Measurements from ENCODE around the gene VPS54. TPM values are rescaled to one million over a fixed set of nuclear protein-coding genes. Genes with fewer than 3 reads are reported as not detected.

The VPS54 gene
- total RNA-seq, 3 donors from 2014 or later: 26.9 to 39.8 (median 36.7) TPM

DNA sequence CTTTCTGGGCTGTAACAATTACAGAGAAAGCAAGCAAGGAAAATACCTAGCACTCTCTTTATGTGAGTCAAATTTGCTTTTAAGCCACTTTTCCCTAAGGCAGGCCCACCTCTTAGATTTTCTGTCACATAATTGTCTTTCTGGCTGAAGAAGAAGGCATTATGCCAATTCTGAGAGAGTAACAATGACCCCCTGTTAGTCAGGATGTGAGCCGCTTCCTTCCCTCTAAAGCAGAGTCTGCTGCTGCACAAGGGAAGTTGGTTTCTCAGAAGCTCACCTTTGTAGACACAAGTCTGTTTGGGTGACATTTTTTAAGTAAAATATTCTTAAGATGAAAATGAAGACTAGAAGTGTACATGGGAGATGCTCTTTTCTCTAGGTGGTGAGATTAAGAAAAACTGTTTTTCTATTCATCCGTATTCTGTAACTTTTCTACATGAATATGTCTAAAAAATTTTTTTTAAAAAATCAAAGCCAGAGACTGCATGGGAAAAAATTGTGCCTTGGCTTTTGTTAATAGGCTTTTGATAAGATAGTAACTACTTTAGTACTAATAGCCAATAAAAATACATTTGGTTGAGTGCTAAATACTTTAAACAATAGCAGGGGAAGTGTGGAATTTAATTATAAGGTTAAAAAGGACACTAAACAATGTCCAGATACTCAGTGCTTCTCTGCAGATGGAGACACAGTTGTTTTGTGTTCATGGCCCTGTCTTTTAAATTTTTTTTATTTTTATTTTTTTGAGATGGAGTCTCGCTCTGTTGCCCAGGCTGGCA, 33.4 kb upstream of the VPS54 start:
- Histone ChIP-seq H3K27ac (peak overlapping the region; percentile 30 to 50), H3K9me3 (no peaks in the 10 kb centered on the region), H3K36me3 (no peaks in the 10 kb centered on the region), H3K4me3 (no peak overlapping the region), H3K4me1 (no peaks in the 10 kb centered on the region), H3K27me3 (no peaks in the 10 kb centered on the region)
- DNase-seq (ENCODE audit: low spot score in 2 of 2): no peak
- intact Hi-C loops (cut with DNase I; ENCODE audit: low total_unique reads): no loop called here
- TF ChIP-seq POLR2AphosphoS5 (IDR thresholded peaks at IDR 0.05) (no peak), POLR2A (IDR thresholded peaks at IDR 0.05) (no peak)
- TF ChIP-seq, protein P1, sequence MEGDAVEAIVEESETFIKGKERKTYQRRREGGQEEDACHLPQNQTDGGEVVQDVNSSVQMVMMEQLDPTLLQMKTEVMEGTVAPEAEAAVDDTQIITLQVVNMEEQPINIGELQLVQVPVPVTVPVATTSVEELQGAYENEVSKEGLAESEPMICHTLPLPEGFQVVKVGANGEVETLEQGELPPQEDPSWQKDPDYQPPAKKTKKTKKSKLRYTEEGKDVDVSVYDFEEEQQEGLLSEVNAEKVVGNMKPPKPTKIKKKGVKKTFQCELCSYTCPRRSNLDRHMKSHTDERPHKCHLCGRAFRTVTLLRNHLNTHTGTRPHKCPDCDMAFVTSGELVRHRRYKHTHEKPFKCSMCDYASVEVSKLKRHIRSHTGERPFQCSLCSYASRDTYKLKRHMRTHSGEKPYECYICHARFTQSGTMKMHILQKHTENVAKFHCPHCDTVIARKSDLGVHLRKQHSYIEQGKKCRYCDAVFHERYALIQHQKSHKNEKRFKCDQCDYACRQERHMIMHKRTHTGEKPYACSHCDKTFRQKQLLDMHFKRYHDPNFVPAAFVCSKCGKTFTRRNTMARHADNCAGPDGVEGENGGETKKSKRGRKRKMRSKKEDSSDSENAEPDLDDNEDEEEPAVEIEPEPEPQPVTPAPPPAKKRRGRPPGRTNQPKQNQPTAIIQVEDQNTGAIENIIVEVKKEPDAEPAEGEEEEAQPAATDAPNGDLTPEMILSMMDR (IDR thresholded peaks at IDR 0.05): no peak

DNA sequence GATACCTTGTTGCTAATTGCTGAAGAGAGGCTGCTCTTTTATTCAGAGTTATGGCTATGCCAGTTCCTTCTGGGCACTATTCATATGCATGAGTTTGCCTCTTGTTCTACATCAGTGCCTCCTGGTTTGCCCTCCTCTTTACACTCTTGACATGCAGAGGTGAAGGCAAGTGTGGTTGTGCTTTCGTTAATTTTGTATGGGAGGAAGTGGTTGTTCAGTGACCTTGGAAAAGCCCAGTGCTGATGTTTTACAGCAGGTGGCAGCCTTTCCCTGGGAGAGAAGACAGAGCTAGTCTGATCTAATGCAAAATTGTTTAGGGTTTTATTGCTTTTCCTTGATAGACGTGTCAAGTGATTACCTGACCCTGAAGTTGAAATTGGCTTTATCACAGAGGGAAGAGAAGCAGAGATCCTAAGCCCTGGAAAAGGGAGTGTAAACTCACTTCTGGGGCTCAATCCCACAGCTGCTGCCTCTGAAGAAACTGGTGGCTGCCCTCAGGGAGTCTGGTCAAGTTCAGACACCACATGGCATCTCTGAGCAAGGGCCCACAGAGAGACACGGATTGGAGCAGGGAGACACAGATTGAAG, 30.5 kb upstream of the VPS54 start:
- DNase-seq (ENCODE audit: low spot score in 2 of 2): peak in 1 of 2 donors; percentile 41

DNA sequence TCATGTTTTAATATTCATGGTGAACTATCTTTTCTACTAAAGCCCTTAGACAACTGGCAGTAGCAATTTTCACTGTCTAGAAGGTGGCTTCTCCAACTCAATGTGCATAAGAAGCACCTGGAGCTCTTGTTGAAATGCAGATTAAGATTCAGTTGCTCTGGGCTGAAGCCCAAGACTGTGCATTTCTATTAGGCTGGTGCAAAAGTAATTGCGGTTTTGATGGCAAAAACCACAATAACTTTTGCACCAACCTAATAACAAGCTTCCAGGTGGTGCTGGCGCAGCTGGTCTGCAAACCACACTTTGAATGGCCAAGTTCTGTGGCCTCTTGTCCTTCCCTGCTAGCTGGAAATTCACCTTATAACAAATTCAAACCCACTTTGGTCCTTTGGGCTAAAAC, 26.7 kb upstream of the VPS54 start:
- Histone ChIP-seq H3K9me3 (no peaks in the 10 kb centered on the region), H3K36me3 (no peaks in the 10 kb centered on the region), H3K4me1 (no peaks in the 10 kb centered on the region), H3K27me3 (no peaks in the 10 kb centered on the region), H3K27ac (no peak overlapping the region), H3K4me3 (no peak overlapping the region)
- DNase-seq (ENCODE audit: low spot score in 2 of 2): no peak
- intact Hi-C loops (cut with DNase I; ENCODE audit: low total_unique reads): loop anchor here (10.0 kb wide), 1 partner anchor 279 kb away; no protein-coding TSS in a partner anchor
- TF ChIP-seq POLR2A (IDR thresholded peaks at IDR 0.05) (no peak), POLR2AphosphoS5 (IDR thresholded peaks at IDR 0.05) (no peak)
- TF ChIP-seq, protein P1 (IDR thresholded peaks at IDR 0.05): no peak

More for the DNA sequence above, 30.5 kb upstream of the VPS54 start:
- no peaks in the 10 kb centered on the region for H3K4me1 ChIP-seq
- peak in 2 of 3 donors; percentile 13 to 37 for TF ChIP-seq POLR2AphosphoS5 (IDR thresholded peaks at IDR 0.05)
- TF ChIP-seq POLR2A (IDR thresholded peaks at IDR 0.05): no peak
- TF ChIP-seq, protein P1 (IDR thresholded peaks at IDR 0.05): peak; percentile 27 to 94 (median 83)
- intact Hi-C loops (cut with DNase I; ENCODE audit: low total_unique reads): loop anchor here (10.0 kb wide), 1 partner anchor 275 kb away; no protein-coding TSS in a partner anchor
- no peak overlapping the region for H3K27ac ChIP-seq
- H3K36me3 ChIP-seq: no peaks in the 10 kb centered on the region
- no peak overlapping the region for H3K4me3 ChIP-seq
- no peaks in the 10 kb centered on the region for H3K9me3 ChIP-seq
- no peaks in the 10 kb centered on the region for H3K27me3 ChIP-seq

DNA sequence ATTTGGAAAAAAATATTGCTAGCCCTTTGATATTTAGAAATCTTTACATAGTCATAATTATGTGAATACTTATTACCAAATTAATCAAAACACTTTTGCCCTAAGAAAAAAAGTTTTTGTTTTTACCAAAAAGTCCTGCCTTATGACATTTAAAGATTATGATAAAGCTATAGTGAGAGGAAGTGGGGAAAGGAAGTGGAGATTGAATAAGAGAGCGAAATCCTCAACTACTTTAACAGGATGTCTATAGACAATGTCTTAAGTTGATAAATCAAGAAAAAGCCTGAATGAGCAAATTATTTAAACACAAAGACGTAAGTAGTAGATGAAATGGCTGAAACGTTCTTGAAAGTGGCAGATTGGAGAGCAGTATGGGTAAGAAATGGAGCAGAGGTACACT, 20.9 kb upstream of the VPS54 start:
- no peak overlapping the region for H3K27ac ChIP-seq
- H3K4me3 ChIP-seq: no peak overlapping the region
- DNase-seq (ENCODE audit: low spot score in 2 of 2): no peak
- H3K9me3 ChIP-seq: no peaks in the 10 kb centered on the region
- H3K27me3 ChIP-seq: no peaks in the 10 kb centered on the region
- no peaks in the 10 kb centered on the region for H3K36me3 ChIP-seq
- no peak for TF ChIP-seq POLR2AphosphoS5 (IDR thresholded peaks at IDR 0.05)
- TF ChIP-seq POLR2A (IDR thresholded peaks at IDR 0.05): no peak
- TF ChIP-seq, protein P1 (IDR thresholded peaks at IDR 0.05): no peak
- no peaks in the 10 kb centered on the region for H3K4me1 ChIP-seq
- intact Hi-C loops (cut with DNase I; ENCODE audit: low total_unique reads): loop anchor here (10.0 kb wide), 1 partner anchor 285 kb away; no protein-coding TSS in a partner anchor
